GM23338 (cell line): ENCODE measurements around the gene IGLL5. TPM values are rescaled to one million over a fixed set of nuclear protein-coding genes. Genes with fewer than 3 reads are reported as not detected.

Experiments
- CTCF ChIP-seq, 2 experiments: fragments of 200-600 bp in 1 of 2; sonication (generic) in 1 of 2; conservative IDR thresholded peaks; 2 replicates each; pipeline versions ENCODE4 v1.5.1 to v1.6.1; 2016 to 2017; ENCODE audit warnings: antibody characterized with exemption in 2 of 2, low read depth in 2 of 2, mild to moderate bottlenecking in 2 of 2, moderate library complexity in 1 of 2
- EZH2 ChIP-seq: fragments of 200-600 bp; sonication (generic); IDR thresholded peaks from one replicate; pipeline ENCODE4 v1.8.0; 2017; ENCODE audit warnings: antibody characterized with exemption, mild to moderate bottlenecking, low read depth; ENCODE audit not compliant: unreplicated experiment
- EZH2phosphoT487 ChIP-seq: fragments of 200-600 bp; sonication (generic); IDR thresholded peaks from one replicate; pipeline ENCODE4 v1.8.1; 2018; ENCODE audit warnings: antibody characterized with exemption; ENCODE audit not compliant: unreplicated experiment
- NANOG ChIP-seq: IDR thresholded peaks from 2 replicates; pipeline ENCODE4 v1.6.1; 2016; ENCODE audit warnings: antibody characterized with exemption, borderline replicate concordance
- POLR2AphosphoS5 ChIP-seq: IDR thresholded peaks from 2 replicates; pipeline ENCODE4 v1.6.1; 2016; ENCODE audit warnings: antibody characterized with exemption, low read depth
- REST ChIP-seq: IDR thresholded peaks from one replicate; pipeline ENCODE4 v1.6.1; 2018; ENCODE audit warnings: antibody characterized with exemption; ENCODE audit not compliant: unreplicated experiment
- ZNF462 ChIP-seq: fragments of 250-450 bp; sonication (Bioruptor Pico); IDR thresholded peaks from 2 replicates; pipeline ENCODE4 v1.5.0; 2020; ENCODE audit warnings: mild to moderate bottlenecking, moderate library complexity
- polyA plus RNA-seq: library from polyadenylated mRNA; unstranded; fragments of >200 nt; fragmentation: Nextera tagmentation; extraction: Ambion mirVana; gene quantifications from 2 replicates; pipeline ENCODE4 v1.2.1, GENCODE V29; 2016
- total RNA-seq: library from RNA; depleted of rRNA; stranded (reverse); fragments of >200 nt; shearing (Covaris generic); gene quantifications from 2 replicates; pipeline ENCODE4 v1.2.3, GENCODE V29; 2014

IGLL5 gene
- total and polyA plus RNA-seq, 2 experiments from 2014 or later = not detected

- TF ChIP-seq ZNF462 (CRISPR knock-in tag) (no peak), POLR2AphosphoS5 (no peak), EZH2 (no peak), EZH2phosphoT487 (no peak), REST (no peak), NANOG (no peak), CTCF (conservative IDR thresholded peaks at IDR 0.05; ENCODE audit: low read depth in 2 of 2) (no peak)
These were observed 30.8 kb downstream of the IGLL5 start (continued) for GRCh38 chr22:22918297-22918965.
